ENCODE measurements around the gene MBOAT2.

Gene MBOAT2

DNA sequence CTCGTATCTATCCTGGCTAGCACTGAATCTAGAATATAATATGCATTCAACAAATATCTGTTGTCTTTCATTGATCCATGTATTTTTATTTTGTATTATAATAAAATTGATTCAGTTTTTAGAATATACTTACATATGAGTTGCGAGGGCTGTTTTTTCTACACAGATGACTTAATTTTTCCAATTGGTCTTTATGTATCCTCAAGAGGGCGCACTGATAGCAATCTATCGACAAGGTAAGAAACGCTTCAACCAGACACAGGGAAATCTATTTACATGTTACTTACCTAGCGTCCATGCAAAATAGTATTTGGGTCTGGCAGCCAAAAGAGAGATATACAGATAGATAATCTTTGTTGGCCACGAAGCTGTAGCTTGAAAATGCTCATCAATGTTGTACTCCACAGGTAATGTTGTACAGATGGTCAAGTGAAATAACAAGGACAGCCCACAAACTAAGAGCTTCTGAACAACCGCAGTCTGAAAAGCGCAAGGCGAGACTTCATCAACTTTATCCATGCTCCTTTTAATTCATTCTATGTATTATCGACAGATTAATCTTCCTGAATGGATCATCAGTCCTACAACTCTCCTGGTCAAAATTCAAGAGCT lies 130.6 kb downstream of the MBOAT2 start:
- TF ChIP-seq, protein P1, sequence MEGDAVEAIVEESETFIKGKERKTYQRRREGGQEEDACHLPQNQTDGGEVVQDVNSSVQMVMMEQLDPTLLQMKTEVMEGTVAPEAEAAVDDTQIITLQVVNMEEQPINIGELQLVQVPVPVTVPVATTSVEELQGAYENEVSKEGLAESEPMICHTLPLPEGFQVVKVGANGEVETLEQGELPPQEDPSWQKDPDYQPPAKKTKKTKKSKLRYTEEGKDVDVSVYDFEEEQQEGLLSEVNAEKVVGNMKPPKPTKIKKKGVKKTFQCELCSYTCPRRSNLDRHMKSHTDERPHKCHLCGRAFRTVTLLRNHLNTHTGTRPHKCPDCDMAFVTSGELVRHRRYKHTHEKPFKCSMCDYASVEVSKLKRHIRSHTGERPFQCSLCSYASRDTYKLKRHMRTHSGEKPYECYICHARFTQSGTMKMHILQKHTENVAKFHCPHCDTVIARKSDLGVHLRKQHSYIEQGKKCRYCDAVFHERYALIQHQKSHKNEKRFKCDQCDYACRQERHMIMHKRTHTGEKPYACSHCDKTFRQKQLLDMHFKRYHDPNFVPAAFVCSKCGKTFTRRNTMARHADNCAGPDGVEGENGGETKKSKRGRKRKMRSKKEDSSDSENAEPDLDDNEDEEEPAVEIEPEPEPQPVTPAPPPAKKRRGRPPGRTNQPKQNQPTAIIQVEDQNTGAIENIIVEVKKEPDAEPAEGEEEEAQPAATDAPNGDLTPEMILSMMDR (IDR thresholded peaks at IDR 0.05), result peak; percentile 56

GRCh38 chr2:8870441-8870840 lies 133.0 kb downstream of the MBOAT2 start:
- TF ChIP-seq, protein P1 (IDR thresholded peaks at IDR 0.05), result no peak

DNA sequence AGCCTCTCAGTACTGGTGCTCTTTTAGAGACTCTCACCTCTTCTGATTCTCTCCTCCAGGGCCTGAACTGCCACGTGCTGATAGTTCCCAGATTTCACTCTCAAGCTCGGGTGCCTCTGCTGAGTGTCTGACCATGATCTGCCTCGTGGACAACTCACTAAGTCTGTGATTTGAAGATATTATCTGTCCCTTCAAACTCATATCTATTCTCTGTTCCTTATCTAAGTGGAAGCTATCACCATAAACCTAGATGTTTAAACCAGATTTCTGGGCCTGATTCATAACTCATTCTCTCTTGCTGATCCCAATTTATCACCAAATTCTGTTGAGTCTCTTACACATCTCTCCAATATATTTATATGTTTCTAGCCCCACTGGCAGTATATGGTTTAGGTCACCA lies 136.1 kb downstream of the MBOAT2 start:
- TF ChIP-seq, protein P1 (IDR thresholded peaks at IDR 0.05), result no peak

- TF ChIP-seq, protein P1 (IDR thresholded peaks at IDR 0.05), result no peak
These were observed 140.0 kb downstream of the MBOAT2 start for GRCh38 chr2:8863331-8863953.

DNA sequence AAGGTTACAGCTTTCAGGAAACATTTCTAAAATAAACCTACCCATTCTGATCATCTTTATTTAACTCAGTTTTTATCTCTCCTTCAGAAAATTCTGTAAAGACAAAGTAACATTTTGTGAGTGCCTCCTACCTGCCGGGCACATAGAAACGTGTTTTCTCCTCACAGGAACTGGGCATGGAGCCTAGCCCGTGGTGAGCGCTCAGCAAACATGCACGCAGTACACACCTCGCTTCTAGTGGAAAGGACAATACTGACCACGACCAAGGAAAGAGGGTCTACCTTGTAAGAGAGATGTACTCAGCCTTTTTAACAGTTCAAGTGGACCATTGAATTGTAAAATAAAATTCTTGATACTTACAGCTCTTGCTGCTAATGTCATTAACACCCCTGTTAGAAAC lies 141.3 kb downstream of the MBOAT2 start:
- TF ChIP-seq, protein P1 (IDR thresholded peaks at IDR 0.05), result no peak

- TF ChIP-seq, protein P1 (IDR thresholded peaks at IDR 0.05), result no peak
These were observed 141.7 kb downstream of the MBOAT2 start for GRCh38 chr2:8861797-8862196.

DNA sequence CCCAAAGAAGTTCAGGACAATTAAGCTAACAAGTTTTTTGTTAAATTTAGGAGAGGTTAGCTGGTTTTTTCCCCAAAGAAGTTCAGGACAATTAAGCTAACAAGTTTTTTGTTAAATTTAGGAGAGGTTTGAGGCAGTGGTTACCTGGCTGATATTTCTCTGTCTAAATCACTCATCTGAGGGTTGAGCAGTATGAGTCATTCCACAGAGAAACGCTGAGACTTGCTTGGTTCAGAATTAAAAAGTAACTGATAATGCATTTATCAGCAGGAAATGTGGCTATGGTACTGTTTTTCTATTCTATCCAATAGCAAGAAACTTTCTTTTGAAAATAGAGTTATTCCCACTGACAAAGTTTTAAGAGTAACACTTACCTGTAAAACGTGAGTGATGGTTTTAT lies 143.2 kb downstream of the MBOAT2 start:
- TF ChIP-seq, protein P1 (IDR thresholded peaks at IDR 0.05), result no peak

All from LNCAP (cell line).